HEK293 (cell line): ENCODE data around the gene HRCT1.

Source experiments
- GFI1B ChIP-seq: fragments of 450-650 bp; formaldehyde crosslinking; IDR thresholded peaks from 2 replicates; pipeline ENCODE4 v1.5.1; 2016; ENCODE audit warnings: missing biosample characterization, missing genetic modification characterization
- GLIS1 ChIP-seq: fragments of 450-650 bp; formaldehyde crosslinking; IDR thresholded peaks from 2 replicates; pipeline ENCODE4 v1.5.1; 2016; ENCODE audit warnings: missing biosample characterization, missing genetic modification characterization
- GLIS2 ChIP-seq: fragments of 450-650 bp; formaldehyde crosslinking; IDR thresholded peaks from 2 replicates; pipeline ENCODE4 v1.5.1; 2016; ENCODE audit warnings: missing biosample characterization, missing genetic modification characterization
- KLF7 ChIP-seq: fragments of 450-650 bp; formaldehyde crosslinking; IDR thresholded peaks from 2 replicates; pipeline ENCODE4 v1.5.1; 2016; ENCODE audit warnings: missing biosample characterization, missing genetic modification characterization, borderline replicate concordance
- MYNN ChIP-seq: fragments of 450-650 bp; formaldehyde crosslinking; IDR thresholded peaks from 2 replicates; pipeline ENCODE4 v1.5.1; 2016; ENCODE audit warnings: missing biosample characterization, missing genetic modification characterization, borderline replicate concordance
- PATZ1 ChIP-seq: fragments of 450-650 bp; formaldehyde crosslinking; IDR thresholded peaks from 2 replicates; pipeline ENCODE4 v1.5.1; 2016; ENCODE audit warnings: missing biosample characterization, missing genetic modification characterization
- TSHZ1 ChIP-seq: fragments of 450-650 bp; formaldehyde crosslinking; IDR thresholded peaks from 2 replicates; pipeline ENCODE4 v1.5.1; 2016; ENCODE audit warnings: missing biosample characterization, missing genetic modification characterization, borderline replicate concordance
- ZBTB7A ChIP-seq: fragments of 450-650 bp; formaldehyde crosslinking; IDR thresholded peaks from 2 replicates; pipeline ENCODE4 v1.5.1; 2016; ENCODE audit warnings: low read depth, missing biosample characterization, missing genetic modification characterization
- ZNF10 ChIP-seq: fragments of 450-650 bp; formaldehyde crosslinking; IDR thresholded peaks from 2 replicates; pipeline ENCODE4 v1.5.1; 2017; ENCODE audit warnings: missing biosample characterization, missing genetic modification characterization
- ZNF174 ChIP-seq: fragments of 450-650 bp; formaldehyde crosslinking; IDR thresholded peaks from 2 replicates; pipeline ENCODE4 v1.5.0; 2017; ENCODE audit warnings: missing biosample characterization, mild to moderate bottlenecking, missing genetic modification characterization
- ZNF184 ChIP-seq: fragments of 450-650 bp; IDR thresholded peaks from 2 replicates; pipeline ENCODE4 v1.5.1; 2018; ENCODE audit warnings: missing biosample characterization, mild to moderate bottlenecking, missing genetic modification characterization
- ZNF202 ChIP-seq: fragments of 450-650 bp; formaldehyde crosslinking; IDR thresholded peaks from 2 replicates; pipeline ENCODE4 v1.5.1; 2016; ENCODE audit warnings: missing biosample characterization, missing genetic modification characterization, borderline replicate concordance
- ZNF211 ChIP-seq: fragments of 450-650 bp; formaldehyde crosslinking; IDR thresholded peaks from 2 replicates; pipeline ENCODE4 v1.5.1; 2016; ENCODE audit warnings: low read depth, missing biosample characterization, missing genetic modification characterization
- ZNF223 ChIP-seq: fragments of 450-650 bp; formaldehyde crosslinking; IDR thresholded peaks from 2 replicates; pipeline ENCODE4 v1.5.1; 2016; ENCODE audit warnings: missing biosample characterization, missing genetic modification characterization
- ZNF23 ChIP-seq: fragments of 450-650 bp; formaldehyde crosslinking; IDR thresholded peaks from 2 replicates; pipeline ENCODE4 v1.5.1; 2016; ENCODE audit warnings: missing biosample characterization, missing genetic modification characterization, borderline replicate concordance
- ZNF274 ChIP-seq, 2 experiments: fragments of 200-500 bp in 1 of 2; fragments of 450-650 bp in 1 of 2; sonication (Bioruptor generic) in 1 of 2; formaldehyde crosslinking in 1 of 2; IDR thresholded peaks; 2 replicates each; pipeline versions ENCODE4 v1.5.1 to v1.6.1; 2014 to 2016; ENCODE audit warnings: borderline replicate concordance in 1 of 2, inconsistent platforms in 1 of 2, low read length in 1 of 2, missing biosample characterization in 1 of 2, missing genetic modification characterization in 1 of 2
- ZNF280D ChIP-seq: fragments of 450-650 bp; formaldehyde crosslinking; IDR thresholded peaks from 2 replicates; pipeline ENCODE4 v1.5.1; 2016; ENCODE audit warnings: missing biosample characterization, missing genetic modification characterization
- ZNF362 ChIP-seq: fragments of 450-650 bp; formaldehyde crosslinking; IDR thresholded peaks from 2 replicates; pipeline ENCODE4 v1.5.1; 2016; ENCODE audit warnings: missing biosample characterization, missing genetic modification characterization
- ZNF394 ChIP-seq: fragments of 450-650 bp; formaldehyde crosslinking; IDR thresholded peaks from 2 replicates; pipeline ENCODE4 v1.5.1; 2016; ENCODE audit warnings: missing biosample characterization, missing genetic modification characterization, mild to moderate bottlenecking, moderate library complexity, borderline replicate concordance
- ZNF398 ChIP-seq: fragments of 450-650 bp; formaldehyde crosslinking; IDR thresholded peaks from 2 replicates; pipeline ENCODE4 v1.5.1; 2017; ENCODE audit warnings: missing biosample characterization, missing genetic modification characterization
- ZNF580 ChIP-seq: fragments of 450-650 bp; formaldehyde crosslinking; IDR thresholded peaks from 2 replicates; pipeline ENCODE4 v1.5.1; 2016; ENCODE audit warnings: missing biosample characterization, missing genetic modification characterization
- ZNF76 ChIP-seq: fragments of 450-650 bp; formaldehyde crosslinking; IDR thresholded peaks from 2 replicates; pipeline ENCODE4; 2016; ENCODE audit warnings: low read depth, missing biosample characterization, missing genetic modification characterization, borderline replicate concordance
- ZNF785 ChIP-seq: fragments of 450-650 bp; formaldehyde crosslinking; IDR thresholded peaks from 2 replicates; pipeline ENCODE4 v1.5.1; 2016; ENCODE audit warnings: missing biosample characterization, missing genetic modification characterization
- ZSCAN16 ChIP-seq: fragments of 450-650 bp; formaldehyde crosslinking; IDR thresholded peaks from 2 replicates; pipeline ENCODE4 v1.5.1; 2016; ENCODE audit warnings: missing biosample characterization, missing genetic modification characterization

HRCT1 gene

GRCh38 chr9:35907711-35908503, 1.9 kb downstream of the HRCT1 start (continued):
- TF ChIP-seq ZNF362 (tag by site-specific recombination) (no peak), ZNF274 (IDR thresholded peaks at IDR 0.05; ENCODE audit: low read length) (no peak), ZNF274 (tag by site-specific recombination; IDR thresholded peaks at IDR 0.05; ENCODE audit: borderline replicate concordance) (no peak), GLIS2 (0 out of 2 replicates have a peak, but pooled peaks have one; percentile 14), GFI1B (tag by site-specific recombination) (no peak), PATZ1 (tag by site-specific recombination) (peak; percentile 79), ZNF202 (tag by site-specific recombination) (no peak), ZNF174 (tag by site-specific recombination) (no peak), TSHZ1 (tag by site-specific recombination) (no peak), ZNF76 (no peak), MYNN (tag by site-specific recombination) (no peak), ZNF280D (no peak), ZNF398 (tag by site-specific recombination) (peak; percentile 98), ZNF23 (tag by site-specific recombination) (no peak), ZNF394 (tag by site-specific recombination) (no peak), ZNF211 (tag by site-specific recombination) (no peak), ZSCAN16 (tag by site-specific recombination) (no peak), ZNF785 (tag by site-specific recombination) (no peak), ZNF580 (tag by site-specific recombination) (no peak), KLF7 (no peak), ZNF223 (tag by site-specific recombination) (no peak), ZBTB7A (tag by site-specific recombination) (no peak), ZNF184 (no peak), GLIS1 (tag by site-specific recombination) (peak; percentile 32; the same call in 1 of the 2 replicates), ZNF10 (tag by site-specific recombination) (no peak)
